GM12891 (cell line): Measurements from ENCODE around the gene FASTKD1.

Experiments used
- PAX5 ChIP-seq: IDR thresholded peaks from 2 replicates; pipeline ENCODE4 v1.6.1; 2011; ENCODE audit warnings: low read length, moderate library complexity, mild to moderate bottlenecking; ENCODE audit not compliant: insufficient read depth, severe bottlenecking
- POLR2A ChIP-seq: IDR thresholded peaks from 2 replicates; pipeline ENCODE4 v1.6.1; 2011; ENCODE audit warnings: low read depth, low read length, control low read depth
- POLR2AphosphoS5 ChIP-seq: IDR thresholded peaks from 2 replicates; pipeline ENCODE4 v1.6.1; 2011; ENCODE audit warnings: low read depth, low read length, control low read depth
- POU2F2 ChIP-seq: IDR thresholded peaks from 2 replicates; pipeline ENCODE4 v1.6.1; 2011; ENCODE audit warnings: low read depth, mild to moderate bottlenecking, control low read depth, low read length, moderate library complexity
- SPI1 ChIP-seq: IDR thresholded peaks from 2 replicates; pipeline ENCODE4 v1.6.1; 2011; ENCODE audit warnings: low read depth, low read length, control low read depth
- TAF1 ChIP-seq: IDR thresholded peaks from 2 replicates; pipeline ENCODE4 v1.6.1; 2011; ENCODE audit warnings: low read depth, low read length, control low read depth

- TF ChIP-seq POLR2A (no peak), POLR2AphosphoS5 (no peak), TAF1 (no peak), SPI1 (no peak), POU2F2 (no peak), PAX5 (no peak)
Observed at GRCh38 chr2:169599568-169599967, 25.9 kb upstream of the FASTKD1 start.
